Measurements from ENCODE around the gene INTS2.
"Not testable (repeated sequence)": the region's sequence is repeated elsewhere in the genome, so short reads cannot be mapped to it uniquely, and the experiment has no call there.

The INTS2 gene

GRCh38 chr17:61821655-61822054 lies 106.1 kb downstream of the INTS2 start:
- ATAC-seq: no peak

GRCh38 chr17:61819265-61819664 lies 108.5 kb downstream of the INTS2 start:
- not testable (repeated sequence) for ATAC-seq

DNA sequence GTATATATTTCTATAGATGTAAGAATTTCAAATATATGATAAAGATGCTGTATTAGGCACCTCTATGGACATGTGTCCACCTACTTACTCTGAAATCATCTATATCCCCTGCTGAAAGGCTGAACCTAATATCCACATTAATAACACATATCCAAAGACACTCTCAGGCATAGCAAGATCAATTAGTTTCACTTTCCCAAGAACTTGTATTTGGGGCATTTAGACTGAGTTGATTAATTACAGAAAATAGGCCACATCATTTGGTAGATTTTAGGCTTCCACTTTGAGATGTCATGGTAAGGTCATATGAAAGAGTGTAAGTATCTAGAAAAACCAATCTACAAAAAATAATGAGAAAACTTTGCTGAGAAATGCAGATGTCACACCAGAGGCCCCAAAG lies 109.6 kb downstream of the INTS2 start:
- no peak for ATAC-seq

DNA sequence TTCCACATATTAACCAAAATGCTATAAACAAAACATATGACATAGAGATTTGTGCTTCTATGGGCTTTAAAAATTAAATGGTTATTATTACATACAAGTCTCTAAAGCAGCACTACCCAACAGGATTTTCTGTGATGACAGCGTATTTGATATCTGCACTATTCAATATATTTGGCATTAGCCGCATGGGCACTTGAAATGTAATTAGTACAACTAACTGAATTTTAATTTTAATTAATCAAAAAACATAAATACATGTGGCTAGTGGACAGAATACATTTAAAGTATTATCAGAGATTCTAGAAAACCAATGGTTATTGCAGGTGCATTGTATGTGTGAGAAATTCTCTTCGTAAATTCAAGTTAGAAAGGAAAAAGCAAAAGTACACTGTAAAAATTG lies 110.3 kb downstream of the INTS2 start:
- no peak for ATAC-seq

DNA sequence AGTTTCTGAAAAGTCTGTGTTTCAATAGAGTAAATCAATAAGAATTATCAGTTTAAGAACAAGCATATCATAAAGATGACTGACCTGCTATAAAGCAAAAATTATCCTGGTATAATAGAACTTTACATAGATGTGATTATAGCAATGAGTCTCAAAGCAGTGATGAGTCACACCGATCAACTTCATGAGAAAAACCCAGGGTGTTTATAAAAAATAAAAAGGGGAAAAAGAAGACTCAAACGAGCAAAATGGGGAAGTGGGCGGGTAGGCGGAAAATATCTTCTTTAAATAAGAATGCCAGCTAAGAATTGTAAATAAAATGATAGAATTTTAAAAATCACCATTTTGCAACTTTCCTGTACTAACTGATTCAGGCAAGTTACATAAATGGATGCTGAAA lies 111.2 kb downstream of the INTS2 start:
- ATAC-seq: peak in 1 of 2 donors; percentile 33

GRCh38 chr17:61815863-61816503 lies 111.8 kb downstream of the INTS2 start:
- no peak for ATAC-seq

Data from activated CD4-positive, CD25-positive, alpha-beta regulatory T cell treated with anti-CD3 and anti-CD28 coated beads, Interleukin-2, amount 50 U/mL, for 24 hours (primary cell).